OCI-LY7 (cell line): Measurements from ENCODE around the gene SNAPC1. TPM values are rescaled to one million over a fixed set of nuclear protein-coding genes. Genes with fewer than 3 reads are reported as not detected.

Experiments used
- BruUV-seq: library from RNA; stranded (reverse); fragments of 400-500 nt; replicated peaks from 2 replicates; lab custom pipeline; 2021; lab: Mats Ljungman, UMichigan
- CTCF ChIA-PET: fragments of 300-600 bp; sonication (Branson Sonifier 250); formaldehyde crosslinking; loops from one replicate; lab custom pipeline; 2022; ENCODE audit warnings: antibody characterized with exemption; ENCODE audit not compliant: unreplicated experiment; lab: Charles Lee
- POLR2A ChIA-PET: fragments of 300-600 bp; sonication (Branson Sonifier 250); formaldehyde crosslinking; loops from one replicate; lab custom pipeline; 2022; ENCODE audit warnings: antibody characterized with exemption; lab: Charles Lee
- DNase-seq: peaks from one replicate; pipeline ENCODE4 v3.0.0-alpha.2; 2015; ENCODE audit warnings: low spot score
- H2AFZ ChIP-seq: fragments of 200-600 bp; sonication (generic), shearing (Covaris generic); 2 replicates; pipeline ENCODE4 v1.6.1; 2014; ENCODE audit warnings: mild to moderate bottlenecking, antibody characterized with exemption, low read length, moderate library complexity
- H3K27ac ChIP-seq: fragments of 200-600 bp; sonication (generic); 2 replicates; pipeline ENCODE4 v1.5.1; 2014; ENCODE audit warnings: mixed run types, low read depth, mild to moderate bottlenecking, moderate library complexity, low read length, inconsistent platforms; ENCODE audit not compliant: poor library complexity, severe bottlenecking
- H3K36me3 ChIP-seq: fragments of 200-600 bp; sonication (generic); 2 replicates; pipeline ENCODE4 v1.6.1; 2014; ENCODE audit warnings: mild to moderate bottlenecking, antibody characterized with exemption, low read length, moderate library complexity, mixed read lengths; ENCODE audit not compliant: insufficient read depth
- H3K4me1 ChIP-seq: fragments of 200-600 bp; sonication (generic); 2 replicates; pipeline ENCODE4 v1.5.1; 2014; ENCODE audit warnings: mild to moderate bottlenecking, low read length; ENCODE audit not compliant: insufficient read depth, poor library complexity, severe bottlenecking
- H3K4me2 ChIP-seq: fragments of 200-600 bp; sonication (generic); 2 replicates; pipeline ENCODE4 v1.6.1; 2014; ENCODE audit warnings: mild to moderate bottlenecking, low read length
- H3K4me3 ChIP-seq: fragments of 200-600 bp; sonication (generic); 2 replicates; pipeline ENCODE4 v1.5.1; 2014; ENCODE audit warnings: mild to moderate bottlenecking, low read depth, low read length; ENCODE audit not compliant: poor library complexity, severe bottlenecking
- H3K79me2 ChIP-seq: fragments of 200-600 bp; sonication (generic); 2 replicates; pipeline ENCODE4 v1.6.1; 2016; ENCODE audit warnings: low read depth, mild to moderate bottlenecking, low read length, moderate library complexity, mixed read lengths; ENCODE audit not compliant: insufficient read depth
- H3K9me2 ChIP-seq: fragments of 200-600 bp; sonication (generic); 2 replicates; pipeline ENCODE4 v1.6.1; 2016; ENCODE audit warnings: mild to moderate bottlenecking, low read length, mixed read lengths; ENCODE audit not compliant: insufficient read depth
- H3K9me3 ChIP-seq: fragments of 200-600 bp; sonication (generic); 2 replicates; pipeline ENCODE4 v1.6.1; 2014; ENCODE audit warnings: mild to moderate bottlenecking, mixed run types, low read length, mixed read lengths
- H4K20me1 ChIP-seq: fragments of 200-600 bp; sonication (generic); 2 replicates; pipeline ENCODE4 v1.6.1; 2014; ENCODE audit warnings: mild to moderate bottlenecking, antibody characterized with exemption, low read length, moderate library complexity, mixed read lengths; ENCODE audit not compliant: insufficient read depth
- CTCF ChIP-seq: fragments of 200-600 bp; sonication (generic); conservative IDR thresholded peaks from 2 replicates; pipeline ENCODE4 v1.5.1; 2014; ENCODE audit warnings: mild to moderate bottlenecking, antibody characterized with exemption, low read length, moderate library complexity, mixed read lengths
- EZH2phosphoT487 ChIP-seq: fragments of 200-600 bp; sonication (generic); IDR thresholded peaks from 2 replicates; pipeline ENCODE4 v1.6.1; 2018; ENCODE audit warnings: low read depth, borderline replicate concordance, mild to moderate bottlenecking, mixed run types, antibody characterized with exemption, low read length, moderate library complexity, mixed read lengths
- intact Hi-C: fragments of 100-400 bp; cut with micrococcal nuclease; formaldehyde crosslinking; loops from one replicate; pipeline ENCODE4 v1.10.0; 2022; ENCODE audit not compliant: unreplicated experiment
- total RNA-seq, 2 experiments: library from RNA; depleted of rRNA in 1 of 2; stranded (reverse); fragments of >200 nt in 1 of 2; shearing (Covaris generic) in 1 of 2; gene quantifications; 2 replicates each; pipeline ENCODE4 v1.2.3, GENCODE V29; 2014 to 2022

SNAPC1 gene
- total RNA-seq, 2 experiments from 2014 or later, result 10.5 to 12.1 TPM

GRCh38 chr14:61756135-61756534, 6.1 kb upstream of the SNAPC1 start:
- Histone ChIP-seq H3K36me3 (peaks cover 4% of the 10 kb centered on the region; the same call in 1 of the 2 replicates), H3K27ac (no peak overlapping the region), H3K9me2 (no peaks in the 10 kb centered on the region), H3K4me1 (peaks cover 26% of the 10 kb centered on the region), H3K4me3 (no peak overlapping the region), H2AFZ (no peak overlapping the region), H3K9me3 (no peaks in the 10 kb centered on the region), H3K79me2 (no peaks in the 10 kb centered on the region), H3K4me2 (no peak overlapping the region), H4K20me1 (no peaks in the 10 kb centered on the region)
- no peak for TF ChIP-seq CTCF
- no peak for TF ChIP-seq EZH2phosphoT487
- intact Hi-C loops, result no loop called here
- ChIA-PET POLR2A (interaction anchor here (0.6 kb wide), 1 partner anchor 322 kb away, joined by 6 read pairs; no protein-coding TSS in a partner anchor), CTCF (no interaction called here)
- no peak for DNase-seq
- BruUV-seq, result no TSS peak

GRCh38 chr14:61759878-61760277, 2.3 kb upstream of the SNAPC1 start:
- ChIA-PET CTCF (no interaction called here), POLR2A (interaction anchor here (0.6 kb wide), 1 partner anchor 11 kb away, joined by 5 read pairs; no protein-coding TSS in a partner anchor)
- H2AFZ ChIP-seq, result no peak overlapping the region
- H3K9me3 ChIP-seq, result no peaks in the 10 kb centered on the region
- no peak overlapping the region for H3K4me2 ChIP-seq
- no peak overlapping the region for H3K27ac ChIP-seq
- intact Hi-C loops, result no loop called here
- H3K9me2 ChIP-seq, result no peaks in the 10 kb centered on the region
- TF ChIP-seq CTCF (no peak), EZH2phosphoT487 (no peak)
- peaks cover 19% of the 10 kb centered on the region for H3K4me1 ChIP-seq
- 0 out of 2 replicates have a peak, but pooled peaks cover 6% of the 10 kb centered on the region for H3K36me3 ChIP-seq
- peaks cover 6% of the 10 kb centered on the region; the same call in 1 of the 2 replicates for H4K20me1 ChIP-seq
- peaks cover 26% of the 10 kb centered on the region for H3K79me2 ChIP-seq
- no peak for DNase-seq
- BruUV-seq, result no TSS peak
- no peak overlapping the region for H3K4me3 ChIP-seq

- Histone ChIP-seq H3K4me2 (peak overlapping the region; percentile 86), H2AFZ (peak overlapping the region; percentile 90), H3K9me2 (no peaks in the 10 kb centered on the region), H3K27ac (peak overlapping the region; percentile 74), H3K79me2 (peaks cover 43% of the 10 kb centered on the region), H3K9me3 (no peaks in the 10 kb centered on the region), H3K4me3 (peak overlapping the region; percentile 92), H3K36me3 (peaks cover 23% of the 10 kb centered on the region), H4K20me1 (peaks cover 10% of the 10 kb centered on the region; the same call in 1 of the 2 replicates), H3K4me1 (peaks cover 36% of the 10 kb centered on the region)
- POLR2A ChIA-PET, result interaction anchor here (0.6 to 5.6 kb wide), 27 partner anchors 9 to 297 kb away, joined by 3 to 55 read pairs (median 4); partner anchors contain the start of gene HIF1A
- TF ChIP-seq CTCF (no peak), EZH2phosphoT487 (no peak)
- no peak for DNase-seq
- TSS peak; percentile 99 for BruUV-seq
- intact Hi-C loops, result no loop called here
- CTCF ChIA-PET, result interaction anchor here (0.8 to 1.6 kb wide), 5 partner anchors 19 to 291 kb away, joined by 3 to 9 read pairs (median 3); no protein-coding TSS in a partner anchor
Measured at GRCh38 chr14:61761557-61761956, 663 bp upstream of the SNAPC1 start.
